ENCODE results near the gene SRC.

- TF ChIP-seq, protein P1, sequence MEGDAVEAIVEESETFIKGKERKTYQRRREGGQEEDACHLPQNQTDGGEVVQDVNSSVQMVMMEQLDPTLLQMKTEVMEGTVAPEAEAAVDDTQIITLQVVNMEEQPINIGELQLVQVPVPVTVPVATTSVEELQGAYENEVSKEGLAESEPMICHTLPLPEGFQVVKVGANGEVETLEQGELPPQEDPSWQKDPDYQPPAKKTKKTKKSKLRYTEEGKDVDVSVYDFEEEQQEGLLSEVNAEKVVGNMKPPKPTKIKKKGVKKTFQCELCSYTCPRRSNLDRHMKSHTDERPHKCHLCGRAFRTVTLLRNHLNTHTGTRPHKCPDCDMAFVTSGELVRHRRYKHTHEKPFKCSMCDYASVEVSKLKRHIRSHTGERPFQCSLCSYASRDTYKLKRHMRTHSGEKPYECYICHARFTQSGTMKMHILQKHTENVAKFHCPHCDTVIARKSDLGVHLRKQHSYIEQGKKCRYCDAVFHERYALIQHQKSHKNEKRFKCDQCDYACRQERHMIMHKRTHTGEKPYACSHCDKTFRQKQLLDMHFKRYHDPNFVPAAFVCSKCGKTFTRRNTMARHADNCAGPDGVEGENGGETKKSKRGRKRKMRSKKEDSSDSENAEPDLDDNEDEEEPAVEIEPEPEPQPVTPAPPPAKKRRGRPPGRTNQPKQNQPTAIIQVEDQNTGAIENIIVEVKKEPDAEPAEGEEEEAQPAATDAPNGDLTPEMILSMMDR (IDR thresholded peaks at IDR 0.05) = no peak
- TF ChIP-seq POLR2A (IDR thresholded peaks at IDR 0.05) (no peak), EP300 (IDR thresholded peaks at IDR 0.05) (no peak)
Observed at GRCh38 chr20:37341632-37342031, 4.3 kb upstream of the SRC start.

All from gastroesophageal sphincter (tissue), 3 donors.